Measurements from ENCODE around the gene NT5DC2.

Gene NT5DC2

DNA sequence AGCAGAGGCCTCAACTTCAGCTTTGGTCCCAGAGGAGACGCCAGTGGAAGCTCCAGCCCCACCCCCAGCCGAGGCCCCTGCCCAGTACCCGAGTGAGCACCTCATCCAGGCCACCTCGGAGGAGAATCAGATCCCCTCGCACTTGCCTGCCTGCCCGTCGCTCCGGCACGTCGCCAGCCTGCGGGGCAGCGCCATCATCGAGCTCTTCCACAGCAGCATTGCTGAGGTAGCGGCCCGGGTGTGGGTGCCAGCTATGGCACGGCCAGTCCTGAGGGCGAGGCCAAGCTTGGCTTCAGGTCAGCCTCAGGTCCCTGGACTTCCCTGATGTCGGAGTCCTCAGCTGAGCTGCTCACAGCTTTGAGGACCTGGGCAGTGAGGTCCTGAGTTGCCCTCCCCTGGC lies 44.2 kb downstream of the NT5DC2 start:
- 96% methylated on average over 18 of the region's 18 CpGs for WGBS, 2 experiments
- H3K4me3 ChIP-seq (ENCODE audit: insufficient read depth, low read depth, low read length): no peak overlapping the region
- H3K27me3 ChIP-seq (ENCODE audit: control insufficient read depth, insufficient read depth, low read length, poor library complexity, severe bottlenecking): no peaks in the 10 kb centered on the region
- peaks cover 53% of the 10 kb centered on the region for H3K36me3 ChIP-seq (ENCODE audit: control insufficient read depth, insufficient read depth, low read length)
- no peaks in the 10 kb centered on the region for H3K4me1 ChIP-seq (ENCODE audit: control insufficient read depth, insufficient read depth, low read length)
- H3K9me3 ChIP-seq (ENCODE audit: control insufficient read depth, low read length): no peaks in the 10 kb centered on the region
- no peak overlapping the region for H3K27ac ChIP-seq (ENCODE audit: insufficient read depth, low read depth, low read length, poor library complexity, severe bottlenecking)

DNA sequence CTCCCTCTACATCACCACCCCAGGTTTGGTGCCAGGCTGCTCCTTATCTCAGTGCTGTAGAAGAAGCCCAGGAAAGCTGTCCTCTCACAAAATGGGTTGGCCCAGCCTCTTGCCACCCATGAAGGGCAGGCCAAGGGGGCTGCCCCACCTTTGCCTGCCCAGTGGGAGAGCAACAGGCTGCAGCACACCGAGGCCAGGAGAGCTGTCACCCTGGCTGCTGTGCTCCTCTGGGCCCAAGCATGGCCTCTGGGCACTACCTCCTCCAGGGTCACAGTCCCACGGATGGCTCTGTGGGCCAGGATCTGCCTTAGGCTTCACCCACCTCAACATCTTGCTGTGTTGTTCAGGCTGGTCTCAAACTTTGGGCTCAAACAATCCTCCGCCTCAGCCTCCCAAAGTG lies 44.9 kb downstream of the NT5DC2 start:
- 94% methylated on average over 3 of the region's 3 CpGs for whole genome bisulfite sequencing, 2 experiments
- H3K36me3 ChIP-seq (ENCODE audit: control insufficient read depth, insufficient read depth, low read length): peaks cover 54% of the 10 kb centered on the region
- H3K27me3 ChIP-seq (ENCODE audit: control insufficient read depth, insufficient read depth, low read length, poor library complexity, severe bottlenecking): no peaks in the 10 kb centered on the region
- no peaks in the 10 kb centered on the region for H3K9me3 ChIP-seq (ENCODE audit: control insufficient read depth, low read length)
- no peaks in the 10 kb centered on the region for H3K4me1 ChIP-seq (ENCODE audit: control insufficient read depth, insufficient read depth, low read length)
- H3K4me3 ChIP-seq (ENCODE audit: insufficient read depth, low read depth, low read length): no peak overlapping the region
- H3K27ac ChIP-seq (ENCODE audit: insufficient read depth, low read depth, low read length, poor library complexity, severe bottlenecking): no peak overlapping the region

GRCh38 chr3:52487788-52488691 lies 45.6 kb downstream of the NT5DC2 start:
- Histone ChIP-seq H3K9me3 (ENCODE audit: control insufficient read depth, low read length) (no peaks in the 10 kb centered on the region), H3K27me3 (ENCODE audit: control insufficient read depth, insufficient read depth, low read length, poor library complexity, severe bottlenecking) (no peaks in the 10 kb centered on the region), H3K4me1 (ENCODE audit: control insufficient read depth, insufficient read depth, low read length) (no peaks in the 10 kb centered on the region), H3K4me3 (ENCODE audit: insufficient read depth, low read depth, low read length) (no peak overlapping the region), H3K36me3 (ENCODE audit: control insufficient read depth, insufficient read depth, low read length) (peaks cover 54% of the 10 kb centered on the region), H3K27ac (ENCODE audit: insufficient read depth, low read depth, low read length, poor library complexity, severe bottlenecking) (no peak overlapping the region)
- WGBS, 2 experiments: 95 to 96% methylated on average over 59 of the region's 59 CpGs

GRCh38 chr3:52487050-52487787 lies 46.4 kb downstream of the NT5DC2 start:
- Histone ChIP-seq H3K4me3 (ENCODE audit: insufficient read depth, low read depth, low read length) (no peak overlapping the region), H3K36me3 (ENCODE audit: control insufficient read depth, insufficient read depth, low read length) (peaks cover 61% of the 10 kb centered on the region), H3K9me3 (ENCODE audit: control insufficient read depth, low read length) (no peaks in the 10 kb centered on the region), H3K27me3 (ENCODE audit: control insufficient read depth, insufficient read depth, low read length, poor library complexity, severe bottlenecking) (no peaks in the 10 kb centered on the region), H3K4me1 (ENCODE audit: control insufficient read depth, insufficient read depth, low read length) (no peaks in the 10 kb centered on the region), H3K27ac (ENCODE audit: insufficient read depth, low read depth, low read length, poor library complexity, severe bottlenecking) (no peak overlapping the region)
- 95 to 96% methylated on average over 31 of the region's 31 CpGs for WGBS, 2 experiments

DNA sequence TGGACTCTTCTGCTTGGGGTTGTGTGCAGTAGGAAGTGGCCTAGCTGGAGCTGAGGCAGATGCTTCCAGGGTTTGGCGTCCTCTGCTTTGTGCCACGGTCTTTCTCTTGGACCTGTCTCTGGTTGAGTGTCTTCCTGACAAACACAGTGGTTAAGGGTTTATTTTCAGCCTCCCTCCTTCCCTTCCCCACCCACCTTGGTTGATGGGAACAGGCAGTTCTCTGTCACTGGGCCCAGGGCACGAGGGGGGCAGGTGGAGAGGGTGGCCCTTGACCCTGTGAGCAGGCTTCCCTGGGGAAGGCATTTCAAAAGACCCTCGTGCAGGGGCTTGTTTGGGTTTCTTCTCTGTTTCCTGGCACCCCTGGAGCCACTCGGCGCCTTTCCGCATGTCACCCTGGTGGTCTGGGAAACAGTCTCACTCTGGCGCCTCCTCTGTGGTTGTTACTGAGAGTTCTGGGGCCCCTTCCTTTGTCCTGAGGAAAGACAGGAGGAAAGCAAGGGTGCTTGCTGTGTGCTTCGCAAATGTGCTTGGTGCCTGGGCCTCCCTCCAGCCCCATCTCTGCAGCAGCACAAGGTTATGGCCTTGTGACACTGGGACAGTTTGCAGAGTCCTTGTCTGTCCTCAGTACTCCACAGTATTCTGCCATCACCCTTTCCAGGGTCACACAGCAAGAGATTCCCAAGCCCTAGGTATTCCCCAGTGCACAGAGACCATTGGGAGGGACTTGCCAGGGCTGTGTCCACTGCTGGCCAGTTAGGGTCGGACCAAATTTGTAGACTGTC lies 48.8 kb downstream of the NT5DC2 start:
- no peaks in the 10 kb centered on the region for H3K4me1 ChIP-seq (ENCODE audit: control insufficient read depth, insufficient read depth, low read length)
- H3K4me3 ChIP-seq (ENCODE audit: insufficient read depth, low read depth, low read length): no peak overlapping the region
- no peak overlapping the region for H3K27ac ChIP-seq (ENCODE audit: insufficient read depth, low read depth, low read length, poor library complexity, severe bottlenecking)
- no peaks in the 10 kb centered on the region for H3K27me3 ChIP-seq (ENCODE audit: control insufficient read depth, insufficient read depth, low read length, poor library complexity, severe bottlenecking)
- no peaks in the 10 kb centered on the region for H3K9me3 ChIP-seq (ENCODE audit: control insufficient read depth, low read length)
- H3K36me3 ChIP-seq (ENCODE audit: control insufficient read depth, insufficient read depth, low read length): peaks cover 54% of the 10 kb centered on the region
- 94 to 95% methylated on average over 10 of the region's 10 CpGs for WGBS, 2 experiments

DNA sequence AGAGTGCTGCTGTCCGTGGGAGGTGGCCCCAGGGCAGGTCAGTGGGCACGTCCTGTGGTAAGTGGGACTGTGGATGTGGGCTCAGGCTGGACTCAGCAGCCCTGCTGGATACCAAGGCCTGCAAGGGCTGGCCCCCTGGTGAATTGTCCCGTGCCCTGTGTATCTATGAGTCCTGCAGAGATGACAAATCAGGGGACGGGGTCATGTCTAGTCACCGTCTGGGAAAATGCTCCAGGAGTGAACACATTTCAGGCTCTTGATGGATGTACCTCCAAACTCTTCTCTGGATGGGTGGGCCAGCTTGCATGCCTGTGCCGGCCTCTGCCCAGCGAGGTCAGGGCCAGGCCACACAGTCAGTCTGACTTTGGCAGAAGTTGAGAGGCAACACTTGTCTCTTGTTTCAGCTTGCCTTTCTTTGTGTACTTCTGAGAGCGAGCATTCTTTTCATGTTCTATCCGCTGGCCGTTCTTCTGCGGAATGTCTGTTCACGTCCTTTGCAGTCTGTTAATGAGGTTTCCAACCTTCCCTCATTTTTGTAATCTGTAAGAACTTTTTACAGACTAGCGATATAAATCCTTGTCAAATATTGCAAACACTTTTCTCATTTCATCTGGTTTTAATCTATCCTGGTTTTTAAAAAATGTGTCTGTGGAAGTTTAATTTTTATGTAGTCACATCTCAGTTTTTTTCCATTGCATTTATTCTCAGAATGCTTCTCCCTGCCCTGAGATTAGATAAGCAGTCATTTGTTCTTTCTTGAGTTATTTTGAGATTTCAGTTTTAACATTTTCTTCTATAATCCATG lies 49.9 kb downstream of the NT5DC2 start:
- H3K4me3 ChIP-seq (ENCODE audit: insufficient read depth, low read depth, low read length): no peak overlapping the region
- WGBS, 2 experiments: 93 to 95% methylated on average over 13 of the region's 13 CpGs
- peaks cover 55% of the 10 kb centered on the region for H3K36me3 ChIP-seq (ENCODE audit: control insufficient read depth, insufficient read depth, low read length)
- no peak overlapping the region for H3K27ac ChIP-seq (ENCODE audit: insufficient read depth, low read depth, low read length, poor library complexity, severe bottlenecking)
- H3K4me1 ChIP-seq (ENCODE audit: control insufficient read depth, insufficient read depth, low read length): no peaks in the 10 kb centered on the region
- H3K9me3 ChIP-seq (ENCODE audit: control insufficient read depth, low read length): no peaks in the 10 kb centered on the region
- no peaks in the 10 kb centered on the region for H3K27me3 ChIP-seq (ENCODE audit: control insufficient read depth, insufficient read depth, low read length, poor library complexity, severe bottlenecking)

DNA sequence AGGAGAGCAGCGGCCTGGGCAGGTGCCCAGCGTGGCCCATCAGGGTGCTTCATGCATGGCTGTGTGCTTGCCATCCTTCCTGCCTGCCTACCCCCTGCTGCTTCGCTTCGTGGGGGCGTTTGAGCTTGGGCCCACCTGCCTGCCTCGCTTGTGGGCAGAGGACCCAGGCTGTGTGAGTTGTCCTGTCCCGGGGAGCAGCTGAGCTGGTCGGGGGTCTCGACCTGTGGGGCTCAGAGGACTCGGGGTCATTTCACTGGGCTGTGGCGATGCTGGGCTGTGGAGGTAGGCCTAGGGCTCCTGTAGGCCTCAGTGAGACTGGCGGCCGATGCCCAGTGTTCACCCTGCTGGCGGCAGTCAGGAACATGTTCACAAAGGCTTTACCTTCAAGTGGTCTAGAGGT lies 50.6 kb downstream of the NT5DC2 start:
- no peak overlapping the region for H3K27ac ChIP-seq (ENCODE audit: insufficient read depth, low read depth, low read length, poor library complexity, severe bottlenecking)
- H3K36me3 ChIP-seq (ENCODE audit: control insufficient read depth, insufficient read depth, low read length): peaks cover 58% of the 10 kb centered on the region
- 89% methylated on average over 14 of the region's 14 CpGs for WGBS, 2 experiments
- no peaks in the 10 kb centered on the region for H3K27me3 ChIP-seq (ENCODE audit: control insufficient read depth, insufficient read depth, low read length, poor library complexity, severe bottlenecking)
- H3K4me1 ChIP-seq (ENCODE audit: control insufficient read depth, insufficient read depth, low read length): no peaks in the 10 kb centered on the region
- H3K9me3 ChIP-seq (ENCODE audit: control insufficient read depth, low read length): no peaks in the 10 kb centered on the region
- no peak overlapping the region for H3K4me3 ChIP-seq (ENCODE audit: insufficient read depth, low read depth, low read length)

- Histone ChIP-seq H3K9me3 (ENCODE audit: control insufficient read depth, low read length) (no peaks in the 10 kb centered on the region), H3K27ac (ENCODE audit: insufficient read depth, low read depth, low read length, poor library complexity, severe bottlenecking) (no peak overlapping the region), H3K4me3 (ENCODE audit: insufficient read depth, low read depth, low read length) (no peak overlapping the region), H3K27me3 (ENCODE audit: control insufficient read depth, insufficient read depth, low read length, poor library complexity, severe bottlenecking) (no peaks in the 10 kb centered on the region), H3K4me1 (ENCODE audit: control insufficient read depth, insufficient read depth, low read length) (no peaks in the 10 kb centered on the region), H3K36me3 (ENCODE audit: control insufficient read depth, insufficient read depth, low read length) (peaks cover 59% of the 10 kb centered on the region)
- 88 to 90% methylated on average over 23 of the region's 23 CpGs for WGBS, 2 experiments
These were observed 51.7 kb downstream of the NT5DC2 start for GRCh38 chr3:52481819-52482521.

Data from ectodermal cell (in vitro differentiated cells).